ENCODE measurements around the gene RB1.
"Not testable (repeated sequence)": the region's sequence is repeated elsewhere in the genome, so short reads cannot be mapped to it uniquely, and the experiment has no call there.

RB1 gene

GRCh38 chr13:48410199-48410598, 106.6 kb downstream of the RB1 start:
- no peak for DNase-seq (ENCODE audit: low read depth in 2 of 2)

GRCh38 chr13:48411147-48411794, 107.7 kb downstream of the RB1 start:
- DNase-seq (ENCODE audit: low read depth in 2 of 2): no peak

- no peak for DNase-seq (ENCODE audit: low read depth in 2 of 2)
Observed at GRCh38 chr13:48411841-48412531, 108.4 kb downstream of the RB1 start.

GRCh38 chr13:48412881-48413351, 109.4 kb downstream of the RB1 start, which contains the start of gene LPAR6:
Gene LPAR6, minus strand, starts transcription at chr13:48413113. Its CDS starts 690 bp downstream, at chr13:48412423.
- no peak for DNase-seq (ENCODE audit: low read depth in 2 of 2)

- DNase-seq (ENCODE audit: low read depth in 2 of 2): no peak
Observed at GRCh38 chr13:48414501-48414900, 111.0 kb downstream of the RB1 start.

GRCh38 chr13:48415516-48415915, 112.0 kb downstream of the RB1 start:
- no peak for DNase-seq (ENCODE audit: low read depth in 2 of 2)

GRCh38 chr13:48422003-48422402, 118.5 kb downstream of the RB1 start:
- DNase-seq (ENCODE audit: low read depth in 2 of 2): not testable (repeated sequence)

- no peak for DNase-seq (ENCODE audit: low read depth in 2 of 2)
Observed at GRCh38 chr13:48424212-48424611, 120.7 kb downstream of the RB1 start.

- no peak for DNase-seq (ENCODE audit: low read depth in 2 of 2)
Observed at GRCh38 chr13:48426052-48426451, 122.5 kb downstream of the RB1 start.

GRCh38 chr13:48426755-48427298, 123.3 kb downstream of the RB1 start:
- not testable (repeated sequence) for DNase-seq (ENCODE audit: low read depth in 2 of 2)

- no peak for DNase-seq (ENCODE audit: low read depth in 2 of 2)
Observed at GRCh38 chr13:48429036-48429435, 125.5 kb downstream of the RB1 start.

- no peak for DNase-seq (ENCODE audit: low read depth in 2 of 2)
Observed at GRCh38 chr13:48429886-48430285, 126.3 kb downstream of the RB1 start.

- DNase-seq (ENCODE audit: low read depth in 2 of 2): no peak
Observed at GRCh38 chr13:48431431-48431830, 127.9 kb downstream of the RB1 start.

GRCh38 chr13:48431987-48432615, 128.6 kb downstream of the RB1 start:
- DNase-seq (ENCODE audit: low read depth in 2 of 2): no peak

GRCh38 chr13:48434200-48434599, 130.6 kb downstream of the RB1 start:
- DNase-seq (ENCODE audit: low read depth in 2 of 2): no peak

GRCh38 chr13:48436661-48437288, 133.2 kb downstream of the RB1 start:
- no peak for DNase-seq (ENCODE audit: low read depth in 2 of 2)

- DNase-seq (ENCODE audit: low read depth in 2 of 2): no peak
Observed at GRCh38 chr13:48437371-48437770, 133.8 kb downstream of the RB1 start.

GRCh38 chr13:48443442-48444208, 140.1 kb downstream of the RB1 start:
- DNase-seq (ENCODE audit: low read depth in 2 of 2): no peak

GRCh38 chr13:48446464-48446863, 142.9 kb downstream of the RB1 start:
- DNase-seq (ENCODE audit: low read depth in 2 of 2): no peak

- no peak for DNase-seq (ENCODE audit: low read depth in 2 of 2)
Observed at GRCh38 chr13:48448285-48448958, 144.9 kb downstream of the RB1 start.
